HEK293 (cell line): ENCODE results near the gene KIAA0232.

Source experiments
- CTCF ChIP-seq: fragments of 450-650 bp; formaldehyde crosslinking; IDR thresholded peaks from 2 replicates; pipeline ENCODE4 v1.5.1; 2016; ENCODE audit warnings: missing biosample characterization, missing genetic modification characterization
- ELK4 ChIP-seq: IDR thresholded peaks from 2 replicates; pipeline ENCODE4 v1.6.1; 2011; ENCODE audit warnings: mild to moderate bottlenecking, low read depth, low read length, borderline replicate concordance
- GLIS1 ChIP-seq: fragments of 450-650 bp; formaldehyde crosslinking; IDR thresholded peaks from 2 replicates; pipeline ENCODE4 v1.5.1; 2016; ENCODE audit warnings: missing biosample characterization, missing genetic modification characterization
- KLF1 ChIP-seq: fragments of 450-650 bp; formaldehyde crosslinking; IDR thresholded peaks from 2 replicates; pipeline ENCODE4 v1.5.1; 2016; ENCODE audit warnings: missing biosample characterization, missing genetic modification characterization
- MEIS1 ChIP-seq: sonication (generic); formaldehyde crosslinking; IDR thresholded peaks from 2 replicates; pipeline ENCODE4 v1.8.1; 2022; ENCODE audit warnings: missing genetic modification reagents, mild to moderate bottlenecking, borderline replicate concordance
- PBX3 ChIP-seq: sonication (generic); formaldehyde crosslinking; IDR thresholded peaks from 2 replicates; pipeline ENCODE4 v1.8.1; 2022; ENCODE audit warnings: mild to moderate bottlenecking, moderate library complexity, missing genetic modification reagents
- PRDM6 ChIP-seq: fragments of 450-650 bp; formaldehyde crosslinking; IDR thresholded peaks from 2 replicates; pipeline ENCODE4 v1.5.1; 2017; ENCODE audit warnings: missing biosample characterization, missing genetic modification characterization
- ZNF391 ChIP-seq: fragments of 450-650 bp; formaldehyde crosslinking; IDR thresholded peaks from 2 replicates; pipeline ENCODE4 v1.5.1; 2016; ENCODE audit warnings: low read depth, missing biosample characterization, missing genetic modification characterization, borderline replicate concordance
- ZNF624 ChIP-seq: fragments of 450-650 bp; formaldehyde crosslinking; IDR thresholded peaks from 2 replicates; pipeline ENCODE4 v1.5.1; 2017; ENCODE audit warnings: missing biosample characterization, missing genetic modification characterization
- ZNF670 ChIP-seq: fragments of 450-650 bp; formaldehyde crosslinking; IDR thresholded peaks from 2 replicates; pipeline ENCODE4 v1.5.1; 2016; ENCODE audit warnings: missing biosample characterization, missing genetic modification characterization, low read depth
- TF ChIP-seq, protein P1 (sequence below): fragments of 450-650 bp; formaldehyde crosslinking; IDR thresholded peaks from 2 replicates; pipeline ENCODE4 v1.5.1; 2017; ENCODE audit warnings: missing biosample characterization, missing genetic modification characterization

- TF ChIP-seq CTCF (tag by site-specific recombination), result no peak
- TF ChIP-seq GLIS1 (tag by site-specific recombination), result no peak
- TF ChIP-seq, protein P1, sequence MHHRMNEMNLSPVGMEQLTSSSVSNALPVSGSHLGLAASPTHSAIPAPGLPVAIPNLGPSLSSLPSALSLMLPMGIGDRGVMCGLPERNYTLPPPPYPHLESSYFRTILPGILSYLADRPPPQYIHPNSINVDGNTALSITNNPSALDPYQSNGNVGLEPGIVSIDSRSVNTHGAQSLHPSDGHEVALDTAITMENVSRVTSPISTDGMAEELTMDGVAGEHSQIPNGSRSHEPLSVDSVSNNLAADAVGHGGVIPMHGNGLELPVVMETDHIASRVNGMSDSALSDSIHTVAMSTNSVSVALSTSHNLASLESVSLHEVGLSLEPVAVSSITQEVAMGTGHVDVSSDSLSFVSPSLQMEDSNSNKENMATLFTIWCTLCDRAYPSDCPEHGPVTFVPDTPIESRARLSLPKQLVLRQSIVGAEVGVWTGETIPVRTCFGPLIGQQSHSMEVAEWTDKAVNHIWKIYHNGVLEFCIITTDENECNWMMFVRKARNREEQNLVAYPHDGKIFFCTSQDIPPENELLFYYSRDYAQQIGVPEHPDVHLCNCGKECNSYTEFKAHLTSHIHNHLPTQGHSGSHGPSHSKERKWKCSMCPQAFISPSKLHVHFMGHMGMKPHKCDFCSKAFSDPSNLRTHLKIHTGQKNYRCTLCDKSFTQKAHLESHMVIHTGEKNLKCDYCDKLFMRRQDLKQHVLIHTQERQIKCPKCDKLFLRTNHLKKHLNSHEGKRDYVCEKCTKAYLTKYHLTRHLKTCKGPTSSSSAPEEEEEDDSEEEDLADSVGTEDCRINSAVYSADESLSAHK (tag by site-specific recombination), result no peak
- TF ChIP-seq ZNF624 (tag by site-specific recombination), result no peak
- TF ChIP-seq MEIS1 (CRISPR knock-in tag), result no peak
- no peak for TF ChIP-seq PBX3 (CRISPR knock-in tag)
- TF ChIP-seq KLF1 (tag by site-specific recombination), result no peak
- TF ChIP-seq ZNF670 (tag by site-specific recombination), result no peak
- no peak for TF ChIP-seq PRDM6 (tag by site-specific recombination)
- no peak for TF ChIP-seq ELK4
- no peak for TF ChIP-seq ZNF391
These were observed 52.3 kb downstream of the KIAA0232 start for GRCh38 chr4:6834867-6835266.
